GM21619 (cell line): ENCODE data around the gene MAD2L2.

Source experiments
- ATAC-seq: cut with Tn5 transposase; IDR thresholded peaks from one replicate; pipeline ENCODE4 v1.9.1; 2021; ENCODE audit not compliant: unreplicated experiment

Gene MAD2L2

DNA sequence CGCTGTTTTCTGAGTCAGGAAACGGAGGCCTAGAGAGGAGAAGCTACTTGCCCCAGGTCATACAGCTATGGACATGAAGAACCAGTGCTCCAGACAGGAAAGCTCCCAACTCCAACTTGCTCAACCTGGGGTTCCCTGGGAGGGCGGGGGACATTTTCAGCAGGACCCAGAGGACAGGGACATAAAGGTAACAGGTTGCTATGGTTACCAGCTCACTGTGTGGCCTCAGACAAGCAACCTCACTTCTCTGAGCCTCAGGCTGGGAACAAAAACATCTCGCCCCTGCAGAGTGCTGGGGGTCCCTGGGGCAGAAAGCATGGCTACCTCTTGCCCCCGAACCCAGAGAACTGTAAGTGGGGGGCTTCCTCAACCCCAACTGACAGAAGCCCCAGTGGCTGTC is 42.8 kb downstream of the MAD2L2 start:
- ATAC-seq = no peak

DNA sequence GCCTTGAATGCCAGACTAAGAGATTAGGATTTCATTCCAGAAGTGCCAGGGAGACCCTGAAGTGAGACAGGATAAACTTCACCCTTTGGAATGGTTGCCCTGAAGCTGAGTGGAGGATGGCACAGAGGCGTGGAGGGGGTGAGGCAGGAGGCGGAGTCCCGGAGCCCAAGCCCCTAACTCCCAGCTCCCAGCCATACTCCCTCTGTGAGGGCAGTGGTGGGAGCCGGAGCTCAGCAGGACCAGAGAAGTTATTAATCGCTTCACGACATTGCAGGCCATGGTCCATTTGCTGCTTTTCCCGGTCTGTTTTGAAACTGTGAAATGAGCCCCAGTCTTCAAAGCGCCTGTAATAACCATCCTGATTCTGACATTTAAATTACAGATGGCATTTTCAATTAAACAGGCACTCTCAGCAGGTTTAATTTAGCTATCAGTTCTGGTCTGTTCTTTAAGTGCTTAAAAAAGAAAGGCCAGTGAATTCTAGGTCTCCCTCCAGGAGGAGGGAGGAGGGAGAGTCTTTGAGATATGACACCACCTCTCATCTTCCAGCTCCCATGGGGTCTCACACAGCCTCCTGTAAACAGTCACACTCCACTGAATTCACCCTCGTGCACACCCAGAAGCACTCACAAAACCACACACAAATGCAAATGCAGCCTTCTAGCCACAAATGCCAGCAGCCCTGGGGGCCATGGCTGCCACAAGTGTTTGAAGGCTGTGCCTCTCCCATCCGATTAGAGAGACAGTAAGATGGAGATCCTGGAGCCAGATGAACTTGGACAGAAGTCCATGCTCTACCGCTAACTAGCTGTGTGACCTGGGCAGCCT is 46.4 kb downstream of the MAD2L2 start:
- ATAC-seq = no peak

DNA sequence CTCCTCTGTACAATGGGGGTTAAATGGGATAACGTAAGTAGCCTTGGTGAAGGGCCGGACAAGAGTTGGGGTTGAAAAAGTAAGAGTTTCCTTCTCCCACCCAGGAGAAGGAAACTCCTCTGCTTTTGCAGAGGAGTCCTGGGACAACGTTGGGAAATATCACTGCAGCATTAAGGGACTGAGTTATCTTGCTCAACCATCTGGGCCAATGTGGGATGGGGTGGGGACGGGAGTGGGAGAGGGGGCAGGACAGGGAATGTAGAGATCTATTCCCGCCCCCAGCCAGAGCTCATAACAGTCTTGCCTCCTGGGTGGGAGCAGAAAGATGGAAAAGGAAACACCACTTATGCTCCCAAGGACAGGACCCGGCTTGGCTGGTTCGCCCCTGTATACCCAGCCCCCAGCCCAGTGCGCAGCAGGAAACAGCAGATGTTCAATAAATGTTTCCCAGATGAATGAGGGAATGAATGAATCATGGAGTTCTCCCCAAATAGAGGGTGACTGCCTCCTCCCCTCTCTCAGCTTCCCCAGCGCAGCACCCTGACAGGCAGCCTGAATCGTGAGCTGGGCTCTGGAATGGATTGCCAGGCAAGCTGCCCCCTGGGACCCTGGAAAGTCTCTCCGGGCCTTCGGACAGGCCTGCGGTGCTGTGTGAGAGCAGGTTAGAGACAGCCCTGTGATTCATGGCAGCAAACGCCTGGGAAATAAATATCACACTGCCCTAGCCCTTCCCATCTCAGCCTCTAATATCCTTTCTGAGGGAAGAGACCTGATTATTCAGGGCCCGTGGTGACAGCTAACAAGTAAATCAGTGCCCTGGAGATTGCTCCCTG is 51.5 kb downstream of the MAD2L2 start:
- ATAC-seq = no peak

DNA sequence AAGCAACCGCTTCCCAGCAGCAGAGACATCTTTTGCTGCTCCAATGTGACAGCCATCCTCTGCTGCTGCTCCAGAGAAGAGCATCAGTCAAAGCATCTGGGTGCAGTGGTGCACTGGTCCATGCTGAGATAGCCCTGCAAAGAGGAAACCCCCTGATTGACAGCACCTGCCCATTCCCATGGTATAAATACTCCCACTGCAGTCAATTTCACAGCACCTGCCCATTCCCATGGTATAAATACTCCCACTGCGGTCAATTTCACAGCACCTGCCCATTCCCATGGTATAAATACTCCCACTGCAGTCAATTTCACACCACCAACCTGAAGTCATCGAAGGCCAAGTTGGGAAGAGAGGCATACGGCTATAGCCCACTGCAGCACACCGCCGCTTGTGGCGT is 52.2 kb downstream of the MAD2L2 start:
- ATAC-seq = no peak

DNA sequence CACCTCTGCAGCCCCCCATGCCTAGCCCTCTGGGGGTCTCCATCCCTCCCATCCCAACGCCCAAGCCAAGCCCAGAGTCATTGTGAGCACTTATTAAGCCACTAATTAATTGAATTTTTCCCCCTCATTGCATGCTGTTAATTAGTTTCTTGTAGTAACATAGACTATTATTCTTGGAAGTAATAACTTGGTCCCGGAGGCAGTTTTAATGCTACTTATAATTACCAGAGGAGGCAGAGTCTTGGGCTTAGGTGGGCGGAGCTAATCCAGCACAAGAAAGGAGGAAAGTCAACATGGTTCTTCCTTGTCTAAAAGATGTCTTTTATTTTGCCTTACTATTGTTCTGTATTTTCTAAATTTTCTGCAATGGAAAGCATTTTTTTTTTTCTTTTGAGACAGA is 54.4 kb downstream of the MAD2L2 start:
- no peak for ATAC-seq
